LNCaP clone FGC (cell line): Measurements from ENCODE around the gene CLBA1.

Experiments used
- DNase-seq: peaks from one replicate; pipeline ENCODE4 v3.0.0-alpha.2; 2011; ENCODE audit warnings: low read depth
- H3K4me3 ChIP-seq: 2 replicates; pipeline ENCODE4 v1.5.1; 2011; ENCODE audit warnings: mild to moderate bottlenecking, low read depth, low read length, control low read depth
- TF ChIP-seq, protein P1 (sequence below): IDR thresholded peaks from 2 replicates; pipeline ENCODE4 v1.5.1; 2012; ENCODE audit warnings: mild to moderate bottlenecking; ENCODE audit not compliant: control insufficient read depth, insufficient read depth; ENCODE audit errors: extremely low read depth

Gene CLBA1

DNA sequence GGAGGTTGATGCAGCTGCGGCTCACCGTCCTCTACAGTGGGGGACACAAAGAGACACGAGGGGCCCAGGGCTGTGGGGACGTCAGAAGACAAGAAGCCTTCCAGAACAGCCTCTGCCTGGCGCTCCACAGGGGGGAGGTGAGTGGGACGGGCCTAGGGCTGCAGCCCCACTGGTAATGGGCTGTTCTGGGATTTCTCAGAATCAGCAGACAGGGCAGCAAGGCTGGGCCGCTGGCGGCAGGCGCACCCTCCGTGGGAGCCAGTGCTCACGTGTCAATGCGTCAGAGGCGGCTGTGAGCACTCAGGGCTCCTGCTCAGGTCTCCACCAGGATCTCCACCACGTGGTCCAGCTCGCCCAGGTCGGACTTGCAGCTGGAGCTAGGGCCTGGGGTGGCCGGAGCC is 25.3 kb downstream of the CLBA1 start:
- no peak overlapping the region for H3K4me3 ChIP-seq
- TF ChIP-seq, protein P1, sequence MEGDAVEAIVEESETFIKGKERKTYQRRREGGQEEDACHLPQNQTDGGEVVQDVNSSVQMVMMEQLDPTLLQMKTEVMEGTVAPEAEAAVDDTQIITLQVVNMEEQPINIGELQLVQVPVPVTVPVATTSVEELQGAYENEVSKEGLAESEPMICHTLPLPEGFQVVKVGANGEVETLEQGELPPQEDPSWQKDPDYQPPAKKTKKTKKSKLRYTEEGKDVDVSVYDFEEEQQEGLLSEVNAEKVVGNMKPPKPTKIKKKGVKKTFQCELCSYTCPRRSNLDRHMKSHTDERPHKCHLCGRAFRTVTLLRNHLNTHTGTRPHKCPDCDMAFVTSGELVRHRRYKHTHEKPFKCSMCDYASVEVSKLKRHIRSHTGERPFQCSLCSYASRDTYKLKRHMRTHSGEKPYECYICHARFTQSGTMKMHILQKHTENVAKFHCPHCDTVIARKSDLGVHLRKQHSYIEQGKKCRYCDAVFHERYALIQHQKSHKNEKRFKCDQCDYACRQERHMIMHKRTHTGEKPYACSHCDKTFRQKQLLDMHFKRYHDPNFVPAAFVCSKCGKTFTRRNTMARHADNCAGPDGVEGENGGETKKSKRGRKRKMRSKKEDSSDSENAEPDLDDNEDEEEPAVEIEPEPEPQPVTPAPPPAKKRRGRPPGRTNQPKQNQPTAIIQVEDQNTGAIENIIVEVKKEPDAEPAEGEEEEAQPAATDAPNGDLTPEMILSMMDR, result no peak
- no peak for DNase-seq

DNA sequence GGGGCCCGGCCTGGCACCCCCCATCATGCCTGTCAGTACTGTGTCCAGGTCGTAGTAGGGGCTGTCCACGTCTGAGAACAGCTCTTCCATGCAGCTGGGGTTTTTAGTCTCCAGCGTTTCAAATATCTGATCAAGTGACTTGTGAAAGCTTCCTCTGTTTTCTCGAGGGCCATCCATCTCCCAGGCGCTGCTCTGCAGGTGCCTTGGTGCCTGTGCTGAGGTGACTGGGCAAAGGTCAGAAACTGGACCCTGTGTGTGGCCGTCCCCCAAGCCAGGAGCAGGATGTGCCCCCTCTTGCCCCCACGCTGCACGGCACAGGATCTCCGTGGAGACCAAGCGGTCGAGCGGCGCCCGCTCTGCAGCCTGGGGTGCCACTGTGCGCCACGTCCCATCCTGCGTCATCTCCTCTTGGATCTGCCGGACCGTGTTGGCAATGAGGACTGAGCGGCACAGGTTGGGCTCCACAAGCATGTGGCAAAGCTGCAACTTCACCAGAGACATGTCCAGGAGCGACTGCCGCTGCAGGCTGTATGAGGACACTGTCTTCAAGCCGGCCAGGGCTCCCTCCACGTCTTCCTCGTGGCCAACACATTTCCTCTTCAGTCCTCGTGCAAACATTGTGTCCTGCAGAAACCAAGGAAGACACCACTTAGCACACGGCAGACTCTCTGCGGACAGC is 25.9 kb downstream of the CLBA1 start:
- TF ChIP-seq, protein P1, result no peak
- H3K4me3 ChIP-seq, result no peak overlapping the region
- DNase-seq, result no peak

DNA sequence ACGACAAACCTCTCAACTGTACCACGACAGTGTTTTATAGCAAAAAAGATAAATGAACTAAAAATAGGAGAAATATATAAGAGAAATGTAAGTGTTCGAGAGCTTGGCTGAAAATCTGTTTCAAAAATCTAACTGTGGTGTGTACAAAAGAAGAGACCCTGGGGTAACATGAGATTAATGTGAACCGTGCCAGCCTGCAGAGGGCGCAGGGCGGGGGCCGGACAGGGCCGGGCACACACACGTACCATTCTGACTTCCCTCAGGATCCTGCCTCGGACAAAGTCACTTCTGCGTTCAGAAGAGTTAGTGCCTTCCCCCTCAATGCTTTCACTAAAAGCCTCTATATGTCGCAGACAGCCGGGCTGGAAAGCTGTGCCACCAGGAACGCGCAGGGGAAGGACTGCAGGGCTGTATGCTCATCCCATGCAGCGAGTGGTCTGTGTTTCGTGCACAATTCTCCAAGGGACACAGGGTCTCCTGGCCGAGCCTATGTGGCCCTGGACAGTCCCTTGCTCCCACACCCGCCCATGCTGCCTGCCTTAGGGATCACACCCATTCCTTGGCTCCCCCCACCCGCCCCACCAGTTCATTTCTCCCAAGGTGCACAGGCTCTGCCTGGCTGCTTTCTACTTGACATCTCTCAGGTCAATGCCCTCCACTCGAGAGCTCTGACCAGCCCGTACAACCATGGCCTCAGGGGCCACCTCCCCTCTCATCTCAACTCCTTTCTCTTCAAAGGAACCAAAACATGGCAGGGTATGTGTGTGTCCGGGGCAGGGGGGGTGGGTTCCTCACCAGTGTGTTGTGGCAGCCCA is 26.8 kb downstream of the CLBA1 start:
- no peak for DNase-seq
- H3K4me3 ChIP-seq, result no peak overlapping the region
- TF ChIP-seq, protein P1, result 0 out of 2 replicates have a peak, but pooled peaks have one; percentile 7

DNA sequence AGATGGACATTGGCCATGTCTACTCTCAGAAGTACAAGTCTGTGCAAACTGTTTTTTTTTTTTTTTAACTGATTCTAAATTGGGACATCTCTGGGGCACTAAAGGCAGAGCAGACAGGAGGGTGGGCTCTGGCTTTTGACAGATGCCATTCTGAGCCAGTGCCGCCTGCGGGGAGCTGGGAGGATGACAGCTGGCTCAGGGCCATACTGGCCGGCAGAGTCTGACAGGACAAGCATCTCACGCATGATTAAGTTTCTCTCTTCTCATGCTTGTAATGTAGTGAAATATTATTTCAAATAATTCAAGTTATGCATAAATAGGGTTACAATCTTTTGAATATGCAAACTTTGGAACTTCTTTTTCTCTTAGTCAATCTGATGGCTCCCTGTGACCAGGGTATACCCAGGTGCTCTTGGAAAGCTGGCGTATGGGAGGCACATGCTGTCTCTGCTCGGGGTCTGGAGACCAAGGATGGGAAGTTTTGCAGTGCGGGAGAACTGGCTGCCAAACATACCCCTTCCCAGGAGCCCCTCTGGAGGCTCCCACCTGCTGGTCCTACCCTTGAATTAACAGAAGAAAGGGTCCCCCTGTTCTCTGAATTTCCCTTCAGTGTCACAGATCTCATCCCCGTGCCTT is 27.7 kb downstream of the CLBA1 start:
- no peak for DNase-seq
- TF ChIP-seq, protein P1, result 0 out of 2 replicates have a peak, but pooled peaks have one; percentile 16
- no peak overlapping the region for H3K4me3 ChIP-seq

DNA sequence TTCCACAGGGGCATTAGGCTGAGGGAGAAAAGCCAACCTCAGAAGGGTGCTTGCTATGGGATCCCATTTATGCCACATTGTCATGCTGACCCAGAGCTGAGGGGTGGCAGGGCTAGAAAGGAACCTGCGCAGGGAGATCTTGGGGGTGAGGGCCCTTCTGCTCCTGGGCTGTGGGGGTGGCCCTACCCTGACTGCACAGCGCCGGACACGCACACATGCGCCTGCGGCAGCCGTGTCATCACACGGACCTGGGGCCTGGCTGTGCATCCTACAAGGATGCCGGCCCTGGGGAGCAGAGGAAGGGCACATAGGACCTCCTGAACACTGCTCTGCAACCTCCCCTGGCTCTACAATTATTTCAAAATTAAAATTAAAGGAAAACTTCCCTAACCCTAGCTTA is 28.4 kb downstream of the CLBA1 start:
- TF ChIP-seq, protein P1, result no peak
- H3K4me3 ChIP-seq, result no peak overlapping the region
- DNase-seq, result no peak

DNA sequence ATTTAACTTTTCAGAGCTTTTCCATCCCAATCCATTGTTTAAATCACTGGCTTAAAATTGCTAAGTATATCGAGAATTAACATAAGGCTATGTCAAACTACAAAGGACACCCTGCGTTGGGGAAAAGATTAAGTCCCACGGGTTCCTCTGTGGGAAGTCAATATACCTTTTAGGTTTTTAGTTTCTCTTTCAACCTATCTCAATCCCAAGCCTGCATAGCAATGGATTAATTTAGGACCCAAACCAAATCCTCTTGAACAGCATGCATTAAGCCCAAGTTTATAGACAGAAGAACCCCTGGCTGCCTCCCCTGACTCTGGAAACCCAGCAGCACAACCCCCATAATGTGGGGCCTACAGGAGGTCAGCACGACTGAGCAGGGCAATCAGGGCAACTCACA is 29.0 kb downstream of the CLBA1 start:
- no peak for DNase-seq
- no peak overlapping the region for H3K4me3 ChIP-seq
- TF ChIP-seq, protein P1, result no peak
